Loucy (cell line): ENCODE data around the gene SCFD2.

ENCODE experiments used
- CTCF ChIP-seq: fragments of 200-600 bp; sonication (generic); conservative IDR thresholded peaks from 2 replicates; pipeline ENCODE4 v1.5.1; 2014; ENCODE audit warnings: mild to moderate bottlenecking, antibody characterized with exemption, low read length
- EZH2phosphoT487 ChIP-seq: fragments of 200-600 bp; IDR thresholded peaks from 2 replicates; pipeline ENCODE4 v1.6.1; 2018; ENCODE audit warnings: antibody characterized with exemption, mild to moderate bottlenecking, moderate library complexity, borderline replicate concordance

GRCh38 chr4:52962721-52963120 lies 403.1 kb downstream of the SCFD2 start:
- TF ChIP-seq EZH2phosphoT487 = no peak
- TF ChIP-seq CTCF = no peak
